NT2/D1 (cell line): ENCODE measurements around the gene OS9.

Experiments used
- SUZ12 ChIP-seq: IDR thresholded peaks from 2 replicates; pipeline ENCODE4 v1.6.1; 2011; ENCODE audit not compliant: insufficient read length, insufficient read depth; ENCODE audit errors: extremely low read depth
- YY1 ChIP-seq: IDR thresholded peaks from 2 replicates; pipeline ENCODE4 v1.6.1; 2011; ENCODE audit not compliant: insufficient read length, insufficient read depth

GRCh38 chr12:57762463-57762862 is 68.5 kb downstream of the OS9 start:
- TF ChIP-seq YY1 = no peak
- no peak for TF ChIP-seq SUZ12
